ENCODE data around the gene PYGM. TPM values are rescaled to one million over a fixed set of nuclear protein-coding genes. Genes with fewer than 3 reads are reported as not detected.
A peak's percentile ranks its signal among the peaks of the same experiment; 100 is the strongest.

The PYGM gene
- total and polyA plus RNA-seq, 2 of the 8 experiments (the other 6 are each of a cell fraction or from before 2014, with no cell fraction given) = 9.6 to 10.0 TPM

- POLR2A ChIA-PET (ENCODE audit: partially characterized antibody) = interaction anchor here (0.9 to 42.9 kb wide), 4 partner anchors 10 to 36 kb away, joined by 4 to 1087 read pairs (median 12); partner anchors contain the start of genes PYGM and SF1
- peak; percentile 28 for FAIRE-seq
- Histone ChIP-seq H3K27me3 (replicated peaks in 1 of 4; ENCODE audit: control insufficient read depth in 3 of 4, extremely low read depth in 1 of 4, insufficient read depth in 3 of 4, low read length in 3 of 4) (no peaks in the 10 kb centered on the region; a peak in 2 of 7 replicates), H3K9ac (replicated peaks in 1 of 4; ENCODE audit: extremely low read depth in 1 of 4, low read depth in 3 of 4, low read length in 3 of 4) (no peak overlapping the region; a peak in 3 of 7 replicates), H3K36me3 (ENCODE audit: control insufficient read depth in 2 of 4, insufficient read depth in 4 of 4, low read length in 3 of 4) (0 out of 8 replicates have a peak, but pooled peaks cover 0 to 2% (median 0%) of the 10 kb centered on the region in 4 experiments), H3K79me2 (ENCODE audit: control insufficient read depth in 1 of 2, insufficient read depth in 2 of 2, low read length in 2 of 2) (no peaks in the 10 kb centered on the region), H2BK20ac (ENCODE audit: low read length) (no peak overlapping the region), H3K4me2 (ENCODE audit: insufficient read depth in 1 of 2, low read depth in 2 of 2, low read length in 2 of 2) (peak overlapping the region; percentile 56 to 74), H3K56ac (replicated peaks; ENCODE audit: insufficient read length, low read depth, low read length) (no peak overlapping the region), H3K14ac (ENCODE audit: insufficient read length) (no peak overlapping the region), H2BK5ac (ENCODE audit: low read depth, low read length) (peak overlapping the region; percentile 40; the same call in 1 of the 2 replicates), H3K9me3 (ENCODE audit: insufficient read depth in 2 of 2, low read depth in 1 of 2, low read length in 1 of 2) (no peaks in the 10 kb centered on the region), H3K23ac (ENCODE audit: insufficient read length) (no peak overlapping the region), H3K18ac (ENCODE audit: extremely low read depth, low read length) (peak overlapping the region; percentile 62), H3K27ac (ENCODE audit: low read depth, low read length) (no peak overlapping the region), H3K79me1 (ENCODE audit: low read depth, low read length) (peaks cover 4% of the 10 kb centered on the region; the same call in 1 of the 2 replicates), H4K5ac (ENCODE audit: insufficient read length, low read depth, low read length) (no peak overlapping the region), H4K20me1 (replicated peaks in 1 of 2; ENCODE audit: control insufficient read depth in 1 of 2, insufficient read depth in 2 of 2, low read length in 2 of 2) (no peaks in the 10 kb centered on the region), H3K4me1 (replicated peaks in 1 of 4; ENCODE audit: control insufficient read depth in 3 of 4, insufficient read depth in 4 of 4, low read length in 3 of 4) (peaks cover 4 to 32% (median 20%) of the 10 kb centered on the region in 4 experiments), H2AFZ (ENCODE audit: low read length) (peak overlapping the region; percentile 91; the same call in 1 of the 2 replicates), H3K23me2 (ENCODE audit: low read depth, low read length) (no peaks in the 10 kb centered on the region; the same call in 1 of the 2 replicates), H4K91ac (replicated peaks; ENCODE audit: insufficient read length, low read length) (peak overlapping the region; percentile 58), H4K8ac (ENCODE audit: extremely low read depth, insufficient read depth, low read length) (0 out of 2 replicates have a peak overlapping the region, but pooled peaks have one; percentile 86), H2AK5ac (ENCODE audit: low read depth, low read length) (no peak overlapping the region), H2BK12ac (ENCODE audit: low read depth, low read length) (peak overlapping the region; percentile 46; the same call in 1 of the 2 replicates), H2BK15ac (ENCODE audit: low read length) (peak overlapping the region; percentile 90; the same call in 1 of the 2 replicates), H3K4me3 (ENCODE audit: extremely low read depth in 1 of 4, insufficient read depth in 2 of 4, low read depth in 3 of 4, low read length in 4 of 4) (peak overlapping the region; percentile 16 to 43 (median 29); a peak in 5 of 8 replicates), H3K4ac (replicated peaks; ENCODE audit: insufficient read length, low read depth, low read length) (peak overlapping the region; percentile 4), H2BK120ac (replicated peaks; ENCODE audit: low read depth, low read length) (no peak overlapping the region)
- DNase-seq (ENCODE audit: low read depth in 1 of 2, low spot score in 2 of 2) = peak in 1 of 2 experiments; percentile 91
- CTCF ChIA-PET (ENCODE audit: partially characterized antibody) = interaction anchor here (1.3 to 1.7 kb wide), 2 partner anchors 9 to 11 kb away, joined by 3 to 5 read pairs; no protein-coding TSS in a partner anchor
- no peak for TF ChIP-seq RBBP5 (IDR thresholded peaks at IDR 0.05; ENCODE audit: borderline replicate concordance, low read depth, low read length)
- TF ChIP-seq SAP30 (IDR thresholded peaks at IDR 0.05; ENCODE audit: insufficient read depth, insufficient replicate concordance, low read length) = no peak
- TF ChIP-seq CHD2 (IDR thresholded peaks at IDR 0.05; ENCODE audit: low read length) = no peak
- no peak for TF ChIP-seq CBX8 (IDR thresholded peaks at IDR 0.05; ENCODE audit: borderline replicate concordance, low read depth, low read length)
- no peak for TF ChIP-seq SIN3A (conservative IDR thresholded peaks at IDR 0.05 in 1 of 2, IDR thresholded peaks at IDR 0.05 in 1 of 2; ENCODE audit: low read depth in 1 of 2, low read length in 2 of 2)
- peak; percentile 41 for TF ChIP-seq KDM4A (IDR thresholded peaks at IDR 0.05; ENCODE audit: low read depth, low read length, severe bottlenecking)
- peak; percentile 53; the same call in 1 of the 2 replicates for TF ChIP-seq TAF1 (IDR thresholded peaks at IDR 0.05; ENCODE audit: low read depth, low read length)
- TF ChIP-seq E2F6 (IDR thresholded peaks at IDR 0.05) = 0 out of 2 replicates have a peak, but pooled peaks have one; percentile 24
- TF ChIP-seq POLR2A (IDR thresholded peaks at IDR 0.05; ENCODE audit: control extremely low read depth in 1 of 2, low read depth in 2 of 2, low read length in 2 of 2) = peak in 1 of 2 experiments; percentile 46; a peak in 1 of 3 replicates
- 23% methylated on average over 15 of the region's 21 CpGs; no CpG with 5 or more reads in 1 of the 2 experiments for WGBS, 2 experiments (ENCODE audit: extremely low coverage in 1 of 2, insufficient coverage in 1 of 2, insufficient read length in 1 of 2, insufficient replicate concordance in 2 of 2, low coverage in 1 of 2, low lambda C conversion rate in 2 of 2, missing lambda C conversion rate in 1 of 2)
Measured at GRCh38 chr11:64729851-64730382, 29.9 kb downstream of the PYGM start.
